ENCODE measurements around the gene RAVER2. TPM values are rescaled to one million over a fixed set of nuclear protein-coding genes. Genes with fewer than 3 reads are reported as not detected.

RAVER2 gene
- total and polyA plus RNA-seq, 2 of the 13 experiments (the other 11 are each of a cell fraction or from before 2014, with no cell fraction given): 11.4 to 15.4 TPM

DNA sequence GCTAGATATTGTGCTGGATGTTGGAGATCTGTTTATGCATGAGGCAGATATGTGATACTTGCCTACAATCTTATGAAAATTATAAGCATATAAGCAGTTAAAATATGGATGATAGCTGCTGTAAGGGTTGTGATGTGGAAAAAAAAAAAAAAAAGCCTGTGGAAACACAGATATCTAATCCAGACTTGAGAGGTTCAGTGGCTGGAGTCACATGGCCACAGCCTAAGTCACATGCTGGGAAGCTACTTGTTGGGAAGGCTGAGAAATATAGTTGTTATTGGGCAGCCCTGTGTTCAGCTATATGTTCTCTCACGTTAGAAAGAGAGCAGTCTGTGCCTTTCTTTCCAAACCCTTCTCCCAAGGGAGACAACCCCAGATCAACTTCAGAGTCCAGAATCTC, 15.1 kb downstream of the RAVER2 start:
- TF ChIP-seq FOXC1 (CRISPR knock-in tag; IDR thresholded peaks at IDR 0.05; ENCODE audit: borderline replicate concordance): no peak
- TF ChIP-seq, protein P1, sequence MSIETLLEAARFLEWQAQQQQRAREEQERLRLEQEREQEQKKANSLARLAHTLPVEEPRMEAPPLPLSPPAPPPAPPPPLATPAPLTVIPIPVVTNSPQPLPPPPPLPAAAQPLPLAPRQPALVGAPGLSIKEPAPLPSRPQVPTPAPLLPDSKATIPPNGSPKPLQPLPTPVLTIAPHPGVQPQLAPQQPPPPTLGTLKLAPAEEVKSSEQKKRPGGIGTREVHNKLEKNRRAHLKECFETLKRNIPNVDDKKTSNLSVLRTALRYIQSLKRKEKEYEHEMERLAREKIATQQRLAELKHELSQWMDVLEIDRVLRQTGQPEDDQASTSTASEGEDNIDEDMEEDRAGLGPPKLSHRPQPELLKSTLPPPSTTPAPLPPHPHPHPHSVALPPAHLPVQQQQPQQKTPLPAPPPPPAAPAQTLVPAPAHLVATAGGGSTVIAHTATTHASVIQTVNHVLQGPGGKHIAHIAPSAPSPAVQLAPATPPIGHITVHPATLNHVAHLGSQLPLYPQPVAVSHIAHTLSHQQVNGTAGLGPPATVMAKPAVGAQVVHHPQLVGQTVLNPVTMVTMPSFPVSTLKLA (IDR thresholded peaks at IDR 0.05): peak; percentile 86
- H3K36me3 ChIP-seq (replicated peaks in 1 of 2; ENCODE audit: control insufficient read depth in 1 of 2, insufficient read depth in 2 of 2, low read length in 2 of 2): no peaks in the 10 kb centered on the region
- no peak overlapping the region for H2AFZ ChIP-seq (ENCODE audit: low read length)
- intact Hi-C loops (cut with micrococcal nuclease; ENCODE audit: unreplicated experiment) (no loop called here), in situ Hi-C loops (cut with HindIII; ENCODE audit: extremely low pct_ligation_motif_present, low pct_unique_long_range_greater_than_20kb) (no loop called here)
- H4K20me1 ChIP-seq (ENCODE audit: insufficient read depth, low read length): no peaks in the 10 kb centered on the region
- H3K27ac ChIP-seq (ENCODE audit: extremely low read length, insufficient read depth, low read length): no peak overlapping the region
- H3K4me1 ChIP-seq (ENCODE audit: insufficient read depth, low read length): peaks cover 6% of the 10 kb centered on the region
- BruUV-seq (replicated peaks): no TSS peak
- no peaks in the 10 kb centered on the region for H3K27me3 ChIP-seq (ENCODE audit: control insufficient read depth in 1 of 2, insufficient read depth in 2 of 2, low read length in 2 of 2)
- peaks cover 9% of the 10 kb centered on the region for H3K79me2 ChIP-seq (ENCODE audit: insufficient read depth, low read length)
- no peak overlapping the region for H3K4me3 ChIP-seq (replicated peaks in 1 of 3; ENCODE audit: insufficient read depth in 1 of 3, low read depth in 2 of 3, low read length in 3 of 3)
- FAIRE-seq (no peak), DNase-seq (ENCODE audit: low spot score) (no peak), ATAC-seq (no peak)
- no peak overlapping the region for H3K9ac ChIP-seq (ENCODE audit: insufficient read depth, low read depth, low read length)
- WGBS (ENCODE audit: low lambda C conversion rate): 95% methylated on average over 1 of the region's 1 CpG
- ChIA-PET POLR2A (no interaction called here), CTCF (ENCODE audit: low intra/inter-chr PET ratio, low total read pairs) (no interaction called here)
- no peak overlapping the region for H3K4me2 ChIP-seq (ENCODE audit: low read depth, low read length)
- no peaks in the 10 kb centered on the region for H3K9me3 ChIP-seq (ENCODE audit: low read length)

DNA sequence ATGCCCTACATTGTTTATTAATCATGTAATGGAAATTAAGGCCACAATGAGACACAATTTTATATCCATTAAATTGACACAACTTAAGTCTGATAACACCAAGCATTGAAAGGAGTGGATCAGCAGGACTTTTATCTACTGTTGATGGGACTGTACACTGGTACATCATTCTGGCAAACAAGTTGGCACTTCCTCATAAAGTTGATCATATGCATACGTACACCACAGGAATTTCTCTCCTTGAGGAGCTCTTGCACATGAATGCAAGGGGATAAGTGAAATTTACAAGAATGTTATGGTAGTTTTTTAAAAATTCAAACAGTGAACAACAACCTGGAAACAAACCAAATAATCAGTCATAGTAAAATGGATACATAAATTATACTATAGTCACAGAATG, 20.1 kb downstream of the RAVER2 start:
- TF ChIP-seq, protein P2, sequence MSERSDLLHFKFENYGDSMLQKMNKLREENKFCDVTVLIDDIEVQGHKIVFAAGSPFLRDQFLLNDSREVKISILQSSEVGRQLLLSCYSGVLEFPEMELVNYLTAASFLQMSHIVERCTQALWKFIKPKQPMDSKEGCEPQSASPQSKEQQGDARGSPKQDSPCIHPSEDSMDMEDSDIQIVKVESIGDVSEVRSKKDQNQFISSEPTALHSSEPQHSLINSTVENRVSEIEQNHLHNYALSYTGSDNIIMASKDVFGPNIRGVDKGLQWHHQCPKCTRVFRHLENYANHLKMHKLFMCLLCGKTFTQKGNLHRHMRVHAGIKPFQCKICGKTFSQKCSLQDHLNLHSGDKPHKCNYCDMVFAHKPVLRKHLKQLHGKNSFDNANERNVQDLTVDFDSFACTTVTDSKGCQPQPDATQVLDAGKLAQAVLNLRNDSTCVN (CRISPR knock-in tag; IDR thresholded peaks at IDR 0.05; ENCODE audit: borderline replicate concordance): no peak
- no peak for TF ChIP-seq MAFG (CRISPR knock-in tag; IDR thresholded peaks at IDR 0.05)
- TF ChIP-seq JARID2 (CRISPR knock-in tag; IDR thresholded peaks at IDR 0.05; ENCODE audit: insufficient replicate concordance): no peak
- Histone ChIP-seq H3K9ac (ENCODE audit: insufficient read depth, low read depth, low read length) (no peak overlapping the region), H4K20me1 (ENCODE audit: insufficient read depth, low read length) (no peaks in the 10 kb centered on the region), H3K27me3 (ENCODE audit: control insufficient read depth in 1 of 2, insufficient read depth in 2 of 2, low read length in 2 of 2) (no peaks in the 10 kb centered on the region), H3K27ac (ENCODE audit: extremely low read length, insufficient read depth, low read length) (no peak overlapping the region), H2AFZ (ENCODE audit: low read length) (no peak overlapping the region), H3K79me2 (ENCODE audit: insufficient read depth, low read length) (peaks cover 3% of the 10 kb centered on the region), H3K9me3 (ENCODE audit: low read length) (no peaks in the 10 kb centered on the region), H3K36me3 (replicated peaks in 1 of 2; ENCODE audit: control insufficient read depth in 1 of 2, insufficient read depth in 2 of 2, low read length in 2 of 2) (peaks cover 2 to 11% of the 10 kb centered on the region in 2 experiments; a peak in 3 of 5 replicates), H3K4me3 (replicated peaks in 1 of 3; ENCODE audit: insufficient read depth in 1 of 3, low read depth in 2 of 3, low read length in 3 of 3) (no peak overlapping the region), H3K4me2 (ENCODE audit: low read depth, low read length) (no peak overlapping the region), H3K4me1 (ENCODE audit: insufficient read depth, low read length) (no peaks in the 10 kb centered on the region)
- DNase-seq (ENCODE audit: low spot score) (no peak), ATAC-seq (no peak), FAIRE-seq (no peak)
- no TSS peak for BruUV-seq (replicated peaks)
- ChIA-PET CTCF (ENCODE audit: low intra/inter-chr PET ratio, low total read pairs) (no interaction called here), POLR2A (no interaction called here)
- intact Hi-C loops (cut with micrococcal nuclease; ENCODE audit: unreplicated experiment): no loop called here
- 100% methylated on average over 1 of the region's 1 CpG for WGBS (ENCODE audit: low lambda C conversion rate)
- in situ Hi-C loops (cut with HindIII; ENCODE audit: extremely low pct_ligation_motif_present, low pct_unique_long_range_greater_than_20kb): no loop called here
